Testis (tissue), 2 donors: Measurements from ENCODE around the gene PLA2G1B.

Experiments
- CTCF ChIP-seq, 3 experiments: fragments of 450-650 bp in 2 of 3; fragments of 200-600 bp in 1 of 3; sonication (generic) in 1 of 3; IDR thresholded peaks; one replicate each; pipeline ENCODE4 v1.5.1; 2016 to 2019; ENCODE audit warnings: antibody characterized with exemption in 3 of 3, mild to moderate bottlenecking in 2 of 3, moderate library complexity in 1 of 3
- POLR2A ChIP-seq: fragments of 450-650 bp; IDR thresholded peaks from one replicate; pipeline ENCODE4 v1.6.1; 2017; ENCODE audit warnings: antibody characterized with exemption, mild to moderate bottlenecking, moderate library complexity

DNA sequence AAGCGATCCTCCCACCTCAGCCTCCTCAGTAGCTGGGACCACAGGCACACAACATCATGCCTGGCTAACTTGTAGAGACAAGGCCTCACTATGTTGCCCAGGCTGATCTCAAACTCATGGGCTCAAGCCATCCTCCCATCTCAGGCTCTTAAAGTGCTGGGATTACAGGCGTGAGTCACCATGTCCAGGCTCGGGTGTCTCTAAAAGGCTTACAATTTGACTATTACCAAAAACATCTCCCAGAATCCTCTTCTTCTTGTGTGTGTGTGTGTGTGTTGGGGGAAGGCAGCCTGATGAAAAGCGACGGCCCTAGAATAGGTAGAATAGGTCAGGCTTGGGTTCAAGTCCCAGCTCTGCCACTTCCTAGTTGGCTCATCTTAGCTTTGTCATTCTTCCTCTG, 24.5 kb upstream of the PLA2G1B start:
- TF ChIP-seq CTCF (IDR thresholded peaks at IDR 0.05), result no peak
- TF ChIP-seq POLR2A, result no peak
